Mucosa of descending colon (tissue), 3 donors: ENCODE results near the gene ZNF324B. TPM values are rescaled to one million over a fixed set of nuclear protein-coding genes. Genes with fewer than 3 reads are reported as not detected.
"Not testable (repeated sequence)": the region's sequence is repeated elsewhere in the genome, so short reads cannot be mapped to it uniquely, and the experiment has no call there.

Source experiments
- ATAC-seq: fragments of 200-7000 bp; cut with Tn5 transposase; one replicate; pipeline ENCODE4 v1.9.1; 2020; ENCODE audit warnings: mild to moderate bottlenecking, moderate library complexity
- DNase-seq, 3 donors: peaks; one replicate each; pipeline ENCODE4 v3.0.0-alpha.2; 2020
- H3K36me3 ChIP-seq: fragments of 200-600 bp; one replicate; pipeline ENCODE4 v1.8.0; 2021; ENCODE audit warnings: low read depth, mild to moderate bottlenecking
- H3K4me1 ChIP-seq: fragments of 200-600 bp; one replicate; pipeline ENCODE4 v1.8.0; 2021; ENCODE audit warnings: low read depth, mild to moderate bottlenecking
- H3K4me3 ChIP-seq: fragments of 200-600 bp; one replicate; pipeline ENCODE4 v1.8.0; 2021; ENCODE audit warnings: mild to moderate bottlenecking
- H3K9me3 ChIP-seq: fragments of 200-600 bp; one replicate; pipeline ENCODE4 v1.8.0; 2021; ENCODE audit warnings: mild to moderate bottlenecking
- intact Hi-C, 2 donors: fragments of 100-400 bp; cut with DNase I in 1 of 2; cut with micrococcal nuclease in 1 of 2; formaldehyde crosslinking; loops; one replicate each; pipeline versions ENCODE4 v1.11.0 to v1.11.1; 2022; cut with DNase I, micrococcal nuclease
- total RNA-seq, 3 donors: library from RNA; stranded (reverse); fragmentation: NEBNext Ultra II Directional in 2 of 3; extraction: Animal tissue kit (Norgen Biotek cat#: 25700) in 2 of 3; gene quantifications; one replicate each; pipeline versions ENCODE4 v1.2.1 to v1.2.4, GENCODE V29; 2021 to 2023
- TF ChIP-seq, protein P1 (sequence below): fragments of 200-600 bp; IDR thresholded peaks from one replicate; pipeline ENCODE4 v1.8.0; 2022; ENCODE audit warnings: antibody characterized with exemption, mild to moderate bottlenecking
- donor health status: DM: no; HTN: no; CAD: no; lungs with moderate emphysema.
- donor health status: DM: no; HTN: no; CAD: no.
- donor health status: DM: no; HTN: yes; CAD: no.

ZNF324B gene
- total RNA-seq, 3 donors from 2014 or later: 5.3 to 8.2 (median 6.8) TPM

GRCh38 chr19:58480481-58480830 is 29.0 kb downstream of the ZNF324B start:
- no peak for DNase-seq
- no peaks in the 10 kb centered on the region for H3K36me3 ChIP-seq
- intact Hi-C loops: no loop called here

DNA sequence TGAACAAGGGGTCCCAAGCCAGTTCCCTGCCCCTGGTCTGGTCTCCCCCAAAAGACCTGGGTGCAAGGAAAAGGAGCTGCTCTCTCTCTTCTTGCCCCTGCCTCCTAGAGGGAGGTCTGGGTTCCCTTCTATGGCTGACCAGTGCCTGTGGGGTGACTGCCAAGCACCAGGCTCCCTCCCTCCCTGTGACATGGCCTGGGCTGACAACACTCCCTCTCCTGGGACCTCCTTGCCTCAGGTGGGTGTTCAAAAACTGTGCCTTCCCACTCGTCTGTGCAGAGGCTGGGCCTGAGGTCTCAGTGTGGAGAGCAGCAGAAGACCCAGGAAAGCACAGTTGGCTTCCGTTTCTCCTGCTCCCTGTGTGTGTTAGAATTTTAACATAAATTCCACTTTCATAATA is 29.4 kb downstream of the ZNF324B start:
- H3K4me1 ChIP-seq: peaks cover 5% of the 10 kb centered on the region
- DNase-seq (no peak), ATAC-seq (no peak)
- H3K4me3 ChIP-seq: no peak overlapping the region
- intact Hi-C loops: no loop called here
- no peaks in the 10 kb centered on the region for H3K36me3 ChIP-seq
- TF ChIP-seq, protein P1, sequence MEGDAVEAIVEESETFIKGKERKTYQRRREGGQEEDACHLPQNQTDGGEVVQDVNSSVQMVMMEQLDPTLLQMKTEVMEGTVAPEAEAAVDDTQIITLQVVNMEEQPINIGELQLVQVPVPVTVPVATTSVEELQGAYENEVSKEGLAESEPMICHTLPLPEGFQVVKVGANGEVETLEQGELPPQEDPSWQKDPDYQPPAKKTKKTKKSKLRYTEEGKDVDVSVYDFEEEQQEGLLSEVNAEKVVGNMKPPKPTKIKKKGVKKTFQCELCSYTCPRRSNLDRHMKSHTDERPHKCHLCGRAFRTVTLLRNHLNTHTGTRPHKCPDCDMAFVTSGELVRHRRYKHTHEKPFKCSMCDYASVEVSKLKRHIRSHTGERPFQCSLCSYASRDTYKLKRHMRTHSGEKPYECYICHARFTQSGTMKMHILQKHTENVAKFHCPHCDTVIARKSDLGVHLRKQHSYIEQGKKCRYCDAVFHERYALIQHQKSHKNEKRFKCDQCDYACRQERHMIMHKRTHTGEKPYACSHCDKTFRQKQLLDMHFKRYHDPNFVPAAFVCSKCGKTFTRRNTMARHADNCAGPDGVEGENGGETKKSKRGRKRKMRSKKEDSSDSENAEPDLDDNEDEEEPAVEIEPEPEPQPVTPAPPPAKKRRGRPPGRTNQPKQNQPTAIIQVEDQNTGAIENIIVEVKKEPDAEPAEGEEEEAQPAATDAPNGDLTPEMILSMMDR: no peak
- no peaks in the 10 kb centered on the region for H3K9me3 ChIP-seq

More at GRCh38 chr19:58480481-58480830, 29.0 kb downstream of the ZNF324B start:
- TF ChIP-seq, protein P1: no peak
- Histone ChIP-seq H3K9me3 (no peaks in the 10 kb centered on the region), H3K4me3 (no peak overlapping the region), H3K4me1 (peaks cover 5% of the 10 kb centered on the region)
- ATAC-seq: no peak

- intact Hi-C loops: no loop called here
- no peak for ATAC-seq
- Histone ChIP-seq H3K9me3 (no peaks in the 10 kb centered on the region), H3K4me1 (no peaks in the 10 kb centered on the region), H3K4me3 (no peak overlapping the region), H3K36me3 (no peaks in the 10 kb centered on the region)
- DNase-seq: no peak
- TF ChIP-seq, protein P1: no peak
Observed at GRCh38 chr19:58482372-58482771, 30.9 kb downstream of the ZNF324B start.

- intact Hi-C loops: no loop called here
- no peak overlapping the region for H3K4me3 ChIP-seq
- TF ChIP-seq, protein P1: no peak
- H3K36me3 ChIP-seq: no peaks in the 10 kb centered on the region
- H3K4me1 ChIP-seq: no peaks in the 10 kb centered on the region
- no peaks in the 10 kb centered on the region for H3K9me3 ChIP-seq
- DNase-seq (no peak), ATAC-seq (no peak)
Observed at GRCh38 chr19:58483776-58484175, 32.4 kb downstream of the ZNF324B start.

DNA sequence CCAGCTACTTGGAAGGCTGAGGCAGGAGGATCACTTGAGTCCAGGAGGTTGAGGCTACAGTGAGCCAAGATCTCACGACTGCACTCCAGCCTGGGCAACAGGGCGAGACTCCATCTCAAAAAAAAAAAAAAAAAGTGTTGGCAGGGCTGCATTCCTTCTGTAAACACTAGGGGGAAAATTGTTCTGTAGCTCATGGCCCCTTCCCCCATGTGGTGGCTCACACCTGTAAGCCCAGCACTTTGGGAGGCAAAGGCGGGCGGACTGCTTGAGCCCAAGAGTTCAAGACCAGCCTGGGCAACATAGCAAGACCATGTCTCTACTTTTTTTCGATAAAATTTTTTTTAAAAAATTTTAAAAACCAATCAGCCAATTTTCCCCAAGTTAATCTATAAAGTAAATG is 32.9 kb downstream of the ZNF324B start:
- H3K9me3 ChIP-seq, DNase-seq, ATAC-seq, intact Hi-C loops, H3K4me1 ChIP-seq, H3K36me3 ChIP-seq, H3K4me3 ChIP-seq: not testable (repeated sequence)

DNA sequence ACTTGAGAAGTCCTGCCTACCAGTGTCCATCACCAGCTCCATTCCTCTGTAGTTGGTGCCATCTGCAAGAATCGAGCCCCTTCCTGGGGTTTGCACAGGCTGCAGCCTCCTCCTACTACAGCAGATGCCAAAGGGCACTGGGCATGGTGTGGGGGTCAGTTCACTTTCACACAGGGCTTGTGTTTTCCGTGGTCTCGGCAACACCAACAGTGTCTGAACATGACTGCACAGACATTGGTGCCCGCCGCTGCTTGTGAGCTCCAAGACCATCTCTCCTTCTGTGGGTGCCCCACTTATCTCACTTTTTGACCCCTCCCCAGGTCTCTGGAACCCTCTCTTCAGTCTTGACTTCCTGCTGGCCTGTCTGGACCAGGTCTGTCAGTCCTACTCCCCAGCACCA is 40.0 kb downstream of the ZNF324B start:
- Histone ChIP-seq H3K4me3 (no peak overlapping the region), H3K9me3 (no peaks in the 10 kb centered on the region), H3K36me3 (no peaks in the 10 kb centered on the region), H3K4me1 (no peaks in the 10 kb centered on the region)
- ATAC-seq (no peak), DNase-seq (no peak)
- TF ChIP-seq, protein P1: no peak
- intact Hi-C loops: no loop called here
